ENCODE data around the gene TRPC6. TPM values are rescaled to one million over a fixed set of nuclear protein-coding genes. Genes with fewer than 3 reads are reported as not detected.

Gene TRPC6
- polyA plus RNA-seq, 1 donor from 2014 or later, result 0.11 TPM

- no peaks in the 10 kb centered on the region for H3K9me3 ChIP-seq (ENCODE audit: low read length)
- no peaks in the 10 kb centered on the region for H3K27me3 ChIP-seq (ENCODE audit: insufficient read depth, low read depth, low read length)
- no peaks in the 10 kb centered on the region for H3F3A ChIP-seq (ENCODE audit: insufficient read depth, low read length, poor library complexity, severe bottlenecking)
- no peaks in the 10 kb centered on the region for H3K36me3 ChIP-seq (ENCODE audit: insufficient read depth, low read length)
- H3K27ac ChIP-seq (ENCODE audit: low read length), result no peak overlapping the region
- H3K9me2 ChIP-seq (ENCODE audit: insufficient read depth, low read length), result no peaks in the 10 kb centered on the region
- no peaks in the 10 kb centered on the region for H4K20me1 ChIP-seq (ENCODE audit: insufficient read depth)
- H3K4me3 ChIP-seq (ENCODE audit: low read length), result no peak overlapping the region
- no peak overlapping the region for H3K4me2 ChIP-seq (ENCODE audit: low read length)
- no peak for TF ChIP-seq REST (IDR thresholded peaks at IDR 0.05; ENCODE audit: borderline replicate concordance)
- TF ChIP-seq, protein P1, sequence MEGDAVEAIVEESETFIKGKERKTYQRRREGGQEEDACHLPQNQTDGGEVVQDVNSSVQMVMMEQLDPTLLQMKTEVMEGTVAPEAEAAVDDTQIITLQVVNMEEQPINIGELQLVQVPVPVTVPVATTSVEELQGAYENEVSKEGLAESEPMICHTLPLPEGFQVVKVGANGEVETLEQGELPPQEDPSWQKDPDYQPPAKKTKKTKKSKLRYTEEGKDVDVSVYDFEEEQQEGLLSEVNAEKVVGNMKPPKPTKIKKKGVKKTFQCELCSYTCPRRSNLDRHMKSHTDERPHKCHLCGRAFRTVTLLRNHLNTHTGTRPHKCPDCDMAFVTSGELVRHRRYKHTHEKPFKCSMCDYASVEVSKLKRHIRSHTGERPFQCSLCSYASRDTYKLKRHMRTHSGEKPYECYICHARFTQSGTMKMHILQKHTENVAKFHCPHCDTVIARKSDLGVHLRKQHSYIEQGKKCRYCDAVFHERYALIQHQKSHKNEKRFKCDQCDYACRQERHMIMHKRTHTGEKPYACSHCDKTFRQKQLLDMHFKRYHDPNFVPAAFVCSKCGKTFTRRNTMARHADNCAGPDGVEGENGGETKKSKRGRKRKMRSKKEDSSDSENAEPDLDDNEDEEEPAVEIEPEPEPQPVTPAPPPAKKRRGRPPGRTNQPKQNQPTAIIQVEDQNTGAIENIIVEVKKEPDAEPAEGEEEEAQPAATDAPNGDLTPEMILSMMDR (IDR thresholded peaks at IDR 0.05; ENCODE audit: poor library complexity, severe bottlenecking), result no peak
- no peak for TF ChIP-seq EZH2 (IDR thresholded peaks at IDR 0.05; ENCODE audit: borderline replicate concordance, insufficient read depth, low read length, poor library complexity, severe bottlenecking)
- no peak for TF ChIP-seq RAD21 (conservative IDR thresholded peaks at IDR 0.05)
- TF ChIP-seq TAF1 (IDR thresholded peaks at IDR 0.05; ENCODE audit: low read depth), result no peak
- no peak for TF ChIP-seq EP300 (conservative IDR thresholded peaks at IDR 0.05; ENCODE audit: poor library complexity, severe bottlenecking)
- no peak for TF ChIP-seq SMC3 (conservative IDR thresholded peaks at IDR 0.05; ENCODE audit: poor library complexity)
- TF ChIP-seq POLR2AphosphoS5 (IDR thresholded peaks at IDR 0.05), result no peak
- TF ChIP-seq MXI1 (conservative IDR thresholded peaks at IDR 0.05; ENCODE audit: poor library complexity, severe bottlenecking), result no peak
- H3K79me2 ChIP-seq (replicated peaks; ENCODE audit: insufficient read depth, low read length), result no peaks in the 10 kb centered on the region
- H3K9ac ChIP-seq (ENCODE audit: low read length), result no peak overlapping the region
- H2AFZ ChIP-seq (ENCODE audit: low read depth, low read length), result no peak overlapping the region
Observed at GRCh38 chr11:101444164-101444563, 139.6 kb downstream of the TRPC6 start.

DNA sequence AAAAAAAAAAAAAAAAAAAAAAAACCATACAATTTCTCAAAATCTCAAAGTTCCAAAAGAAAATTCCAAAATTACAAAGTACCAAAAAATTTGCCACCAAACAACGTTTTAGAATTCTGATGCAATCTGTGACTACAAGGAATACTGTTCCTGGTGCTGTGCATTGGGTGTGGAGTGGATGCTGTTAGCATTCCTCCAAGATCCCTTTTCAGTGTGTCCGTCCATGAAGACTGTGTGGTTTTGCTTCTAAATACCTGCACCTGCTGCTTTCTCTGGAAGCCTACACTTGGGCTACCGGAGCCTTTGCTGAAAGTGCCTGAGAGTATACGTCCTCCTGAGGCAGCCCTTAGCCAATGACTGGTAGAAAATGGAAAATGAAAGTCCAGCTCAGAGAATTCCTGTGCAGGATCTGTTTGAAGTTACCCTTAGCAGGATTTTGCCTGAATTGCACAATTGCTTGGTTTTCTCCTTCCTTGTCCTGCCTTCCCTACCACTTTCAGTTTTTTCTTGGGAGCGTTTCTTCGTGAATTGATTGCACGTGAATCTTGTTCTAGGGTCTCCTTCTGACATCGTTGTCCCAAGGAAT is 140.8 kb downstream of the TRPC6 start:
- no peak for TF ChIP-seq SMC3 (conservative IDR thresholded peaks at IDR 0.05; ENCODE audit: poor library complexity)
- TF ChIP-seq EZH2 (IDR thresholded peaks at IDR 0.05; ENCODE audit: borderline replicate concordance, insufficient read depth, low read length, poor library complexity, severe bottlenecking), result no peak
- no peaks in the 10 kb centered on the region for H3K27me3 ChIP-seq (ENCODE audit: insufficient read depth, low read depth, low read length)
- no peak overlapping the region for H3K9ac ChIP-seq (ENCODE audit: low read length)
- H3K9me3 ChIP-seq (ENCODE audit: low read length), result no peaks in the 10 kb centered on the region
- H3K27ac ChIP-seq (ENCODE audit: low read length), result no peak overlapping the region
- H2AFZ ChIP-seq (ENCODE audit: low read depth, low read length), result no peak overlapping the region
- H3K36me3 ChIP-seq (ENCODE audit: insufficient read depth, low read length), result no peaks in the 10 kb centered on the region
- no peaks in the 10 kb centered on the region for H4K20me1 ChIP-seq (ENCODE audit: insufficient read depth)
- H3K4me3 ChIP-seq (ENCODE audit: low read length), result no peak overlapping the region
- no peak overlapping the region for H3K4me2 ChIP-seq (ENCODE audit: low read length)
- no peaks in the 10 kb centered on the region for H3K79me2 ChIP-seq (replicated peaks; ENCODE audit: insufficient read depth, low read length)
- no peaks in the 10 kb centered on the region for H3F3A ChIP-seq (ENCODE audit: insufficient read depth, low read length, poor library complexity, severe bottlenecking)
- no peaks in the 10 kb centered on the region for H3K9me2 ChIP-seq (ENCODE audit: insufficient read depth, low read length)
